IMR-90 (cell line): ENCODE results near the gene PRRC2B. TPM values are rescaled to one million over a fixed set of nuclear protein-coding genes. Genes with fewer than 3 reads are reported as not detected.
A peak's percentile ranks its signal among the peaks of the same experiment; 100 is the strongest.

Experiments
- ATAC-seq: fragments of 200-7000 bp; cut with Tn5 transposase; 2 replicates; pipeline ENCODE4 v1.9.1; 2020; ENCODE audit warnings: low read depth, mild to moderate bottlenecking, moderate library complexity
- BruUV-seq: library from RNA; stranded (reverse); fragments of 400-500 nt; replicated peaks from 2 replicates; lab custom pipeline; 2021; lab: Mats Ljungman, UMichigan
- CTCF ChIA-PET: fragments of 300-600 bp; formaldehyde crosslinking; extraction: SDS; loops from one replicate; lab custom pipeline; 2021; ENCODE audit warnings: antibody characterized with exemption; lab: Yijun Ruan, JAX
- POLR2A ChIA-PET: fragments of 300-600 bp; sonication (Branson Sonifier 250); formaldehyde crosslinking; loops from one replicate; lab custom pipeline; 2022; ENCODE audit warnings: antibody characterized with exemption; ENCODE audit not compliant: unreplicated experiment; lab: Charles Lee
- DNase-seq: peaks from one replicate; pipeline ENCODE4 v3.0.0; 2013
- H2AFZ ChIP-seq: replicated peaks from 2 replicates; pipeline ENCODE3; 2013; ENCODE audit warnings: low read length, mild to moderate bottlenecking; ENCODE audit not compliant: poor library complexity
- H2AK5ac ChIP-seq: 2 replicates; pipeline ENCODE4 v1.6.1; 2013; ENCODE audit warnings: low read depth, low read length, inconsistent platforms
- H2AK9ac ChIP-seq: replicated peaks from 2 replicates; pipeline ENCODE3; 2013; ENCODE audit warnings: mild to moderate bottlenecking, low read depth, low read length, moderate library complexity; ENCODE audit not compliant: poor library complexity
- H2BK120ac ChIP-seq: 2 replicates; pipeline ENCODE4 v1.6.1; 2013; ENCODE audit warnings: low read depth, low read length, inconsistent platforms
- H2BK15ac ChIP-seq: 3 replicates; pipeline ENCODE4 v1.6.1; 2013; ENCODE audit warnings: low read depth, low read length, inconsistent platforms
- H2BK20ac ChIP-seq: 2 replicates; pipeline ENCODE4 v1.6.1; 2013; ENCODE audit warnings: low read depth, mild to moderate bottlenecking, inconsistent platforms, low read length, moderate library complexity
- H2BK5ac ChIP-seq: 2 replicates; pipeline ENCODE4 v1.6.1; 2013; ENCODE audit warnings: mild to moderate bottlenecking, low read depth, low read length, inconsistent platforms; ENCODE audit not compliant: poor library complexity, severe bottlenecking
- H3K14ac ChIP-seq: replicated peaks from 2 replicates; pipeline ENCODE4 v1.6.1; 2013; ENCODE audit warnings: low read depth, low read length, inconsistent platforms
- H3K18ac ChIP-seq: 2 replicates; pipeline ENCODE4 v1.6.1; 2013; ENCODE audit warnings: low read depth, low read length, control low read depth
- H3K23ac ChIP-seq: 2 replicates; pipeline ENCODE4 v1.6.1; 2013; ENCODE audit warnings: low read depth, low read length, inconsistent platforms
- H3K27ac ChIP-seq: 2 replicates; pipeline ENCODE4 v1.5.1; 2013; ENCODE audit warnings: mild to moderate bottlenecking, control low read depth, low read length; ENCODE audit not compliant: insufficient read depth
- H3K27me3 ChIP-seq: 2 replicates; pipeline ENCODE4 v1.6.1; 2013; ENCODE audit warnings: low read length; ENCODE audit not compliant: control insufficient read depth, insufficient read depth
- H3K36me3 ChIP-seq: 2 replicates; pipeline ENCODE4 v1.6.1; 2013; ENCODE audit warnings: low read length, mixed read lengths; ENCODE audit not compliant: control insufficient read depth, insufficient read depth
- H3K4ac ChIP-seq: 2 replicates; pipeline ENCODE4 v1.6.1; 2013; ENCODE audit warnings: low read depth, low read length, inconsistent platforms
- H3K4me1 ChIP-seq: 2 replicates; pipeline ENCODE4 v1.6.1; 2013; ENCODE audit warnings: low read length, mixed read lengths; ENCODE audit not compliant: control insufficient read depth, insufficient read depth
- H3K4me2 ChIP-seq: 2 replicates; pipeline ENCODE4 v1.6.1; 2013; ENCODE audit warnings: low read depth, mild to moderate bottlenecking, control low read depth, low read length, moderate library complexity
- H3K4me3 ChIP-seq: 2 replicates; pipeline ENCODE4 v1.5.1; 2013; ENCODE audit warnings: low read depth, mild to moderate bottlenecking, control low read depth, low read length, moderate library complexity; ENCODE audit not compliant: insufficient read depth
- H3K56ac ChIP-seq: 2 replicates; pipeline ENCODE4 v1.6.1; 2013; ENCODE audit warnings: low read length, inconsistent platforms; ENCODE audit not compliant: insufficient read depth; ENCODE audit errors: extremely low read depth
- H3K79me1 ChIP-seq, 2 experiments: 2 replicates each; pipeline ENCODE4 v1.6.1; 2013; ENCODE audit warnings: low read length in 2 of 2, inconsistent platforms in 1 of 2, low read depth in 1 of 2
- H3K9ac ChIP-seq: 2 replicates; pipeline ENCODE4 v1.6.1; 2013; ENCODE audit warnings: low read depth, low read length, control low read depth
- H3K9me1 ChIP-seq: 2 replicates; pipeline ENCODE4 v1.6.1; 2013; ENCODE audit warnings: low read length, inconsistent platforms; ENCODE audit not compliant: insufficient read depth
- H3K9me3 ChIP-seq: 2 replicates; pipeline ENCODE4 v1.6.1; 2013; ENCODE audit warnings: low read length; ENCODE audit not compliant: control insufficient read depth, insufficient read depth
- H4K20me1 ChIP-seq: 2 replicates; pipeline ENCODE4 v1.6.1; 2013; ENCODE audit warnings: low read length, inconsistent platforms; ENCODE audit not compliant: insufficient read depth
- H4K5ac ChIP-seq: 2 replicates; pipeline ENCODE4 v1.6.1; 2013; ENCODE audit warnings: mild to moderate bottlenecking, low read depth, low read length, control low read depth
- H4K8ac ChIP-seq, 2 experiments: 2 replicates each; pipeline ENCODE4 v1.6.1; 2013; ENCODE audit warnings: low read depth in 2 of 2, low read length in 2 of 2, control low read depth in 1 of 2, inconsistent platforms in 1 of 2
- H4K91ac ChIP-seq: 2 replicates; pipeline ENCODE4 v1.6.1; 2013; ENCODE audit warnings: low read depth, low read length, inconsistent platforms; ENCODE audit not compliant: insufficient read depth
- BHLHE40 ChIP-seq: fragments of 150-350 bp; IDR thresholded peaks from 2 replicates; pipeline ENCODE4 v1.6.1; 2016; ENCODE audit warnings: mild to moderate bottlenecking, low read depth, low read length
- CEBPB ChIP-seq: IDR thresholded peaks from 2 replicates; pipeline ENCODE4 v1.6.1; 2012; ENCODE audit warnings: low read depth, low read length, improper control_type of control experiment
- CTCF ChIP-seq: conservative IDR thresholded peaks from 2 replicates; pipeline ENCODE4 v1.5.1; 2012; ENCODE audit warnings: mild to moderate bottlenecking, low read depth, low read length, improper control_type of control experiment
- FOS ChIP-seq: fragments of 150-350 bp; IDR thresholded peaks from 2 replicates; pipeline ENCODE4 v1.6.1; 2016; ENCODE audit warnings: low read depth, low read length
- MAFK ChIP-seq: IDR thresholded peaks from 2 replicates; pipeline ENCODE4 v1.6.1; 2012; ENCODE audit warnings: low read depth, low read length, improper control_type of control experiment
- MXI1 ChIP-seq: IDR thresholded peaks from 2 replicates; pipeline ENCODE4 v1.6.1; 2012; ENCODE audit warnings: low read depth, mild to moderate bottlenecking, low read length, moderate library complexity, borderline replicate concordance
- NFE2L2 ChIP-seq: fragments of 150-350 bp; IDR thresholded peaks from 2 replicates; pipeline ENCODE4 v1.6.1; 2016; ENCODE audit warnings: low read depth, mild to moderate bottlenecking, low read length
- POLR2A ChIP-seq: IDR thresholded peaks from 2 replicates; pipeline ENCODE4 v1.6.1; 2012; ENCODE audit warnings: mild to moderate bottlenecking, low read depth, low read length
- RAD21 ChIP-seq: IDR thresholded peaks from 2 replicates; pipeline ENCODE4 v1.6.1; 2012; ENCODE audit warnings: low read length, improper control_type of control experiment
- RCOR1 ChIP-seq: IDR thresholded peaks from 2 replicates; pipeline ENCODE4 v1.6.1; 2012; ENCODE audit warnings: mild to moderate bottlenecking, low read length, improper control_type of control experiment; ENCODE audit not compliant: insufficient replicate concordance
- WGBS, 2 experiments: methylation state at CpG; one replicate each; pipeline versions ENCODE4 v1.1.5 to v1.1.7; 2013; ENCODE audit warnings: missing lambda C conversion rate in 2 of 2; ENCODE audit not compliant: insufficient read length in 1 of 2; ENCODE audit errors: extremely low coverage in 2 of 2; 5-methylcytosine and 5-hydroxymethylcytosine counted together
- dilution Hi-C: fragments of 300-500 bp; cut with HindIII; formaldehyde crosslinking; loops from one replicate; pipeline ENCODE4 v1.14.3; 2018; ENCODE audit warnings: low sequenced_read_pairs; ENCODE audit not compliant: unreplicated experiment
- in situ Hi-C: fragments of 300-500 bp; cut with MboI; formaldehyde crosslinking; loops from 3 replicates; pipeline ENCODE4 v1.14.3; 2019; ENCODE audit warnings: low sequenced_read_pairs, inconsistent platforms, mixed read lengths
- intact Hi-C: fragments of 100-400 bp; cut with micrococcal nuclease; formaldehyde crosslinking; loops from 2 replicates; pipeline ENCODE4 v1.10.0; 2022
- polyA plus RNA-seq, 3 experiments: library from polyadenylated mRNA; depleted of rRNA; stranded (reverse); fragments of >200 nt; gene quantifications; 2 replicates each; pipeline ENCODE4 v1.2.3, GENCODE V29; 2012; ENCODE audit warnings: low replicate concordance in 1 of 3
- total RNA-seq: library from RNA; depleted of rRNA; stranded (reverse); fragments of >200 nt; gene quantifications from 2 replicates; pipeline ENCODE4 v1.2.3, GENCODE V29; 2012

The PRRC2B gene
- total and polyA plus RNA-seq, 2 of the 4 experiments (the other 2 are of a cell fraction), result 19.4 to 39.1 TPM

- POLR2A ChIA-PET, result no interaction called here
- H3K4me2 ChIP-seq, result no peak overlapping the region
- no peak overlapping the region for H2BK20ac ChIP-seq
- TF ChIP-seq CEBPB (no peak), BHLHE40 (no peak), MAFK (no peak), CTCF (no peak), FOS (no peak), POLR2A (no peak), MXI1 (no peak), RAD21 (no peak), NFE2L2 (no peak), RCOR1 (no peak)
- WGBS, 2 experiments, result 100% methylated on average over 1 of the region's 7 CpGs; no CpG with 5 or more reads in 1 of the 2 experiments
- no peak overlapping the region for H3K9ac ChIP-seq
- peaks cover 26% of the 10 kb centered on the region for H3K9me1 ChIP-seq
- in situ Hi-C loops (no loop called here), intact Hi-C loops (loop anchor here (10.0 kb wide), 1 partner anchor 260 kb away; no protein-coding TSS in a partner anchor), dilution Hi-C loops (no loop called here)
- no peak overlapping the region for H3K23ac ChIP-seq
- H3K4me3 ChIP-seq, result no peak overlapping the region
- DNase-seq (no peak), ATAC-seq (no peak)
- H3K14ac ChIP-seq, result no peak overlapping the region
- H4K5ac ChIP-seq, result no peak overlapping the region
- no peaks in the 10 kb centered on the region for H3K27me3 ChIP-seq
- no peaks in the 10 kb centered on the region for H3K9me3 ChIP-seq
- H2BK120ac ChIP-seq, result no peak overlapping the region
- H3K4ac ChIP-seq, result no peak overlapping the region
- H3K56ac ChIP-seq, result no peak overlapping the region
- H3K36me3 ChIP-seq, result peaks cover 56% of the 10 kb centered on the region
- no peak overlapping the region for H3K27ac ChIP-seq
- H3K79me1 ChIP-seq, result peaks cover 47 to 80% of the 10 kb centered on the region in 2 experiments
- no peak overlapping the region for H2AK5ac ChIP-seq
- H3K4me1 ChIP-seq, result peaks cover 21% of the 10 kb centered on the region
- BruUV-seq, result no TSS peak
- 0 out of 4 replicates have a peak overlapping the region, but pooled peaks of 1 of the 2 experiments have one; percentile 21 for H4K8ac ChIP-seq
- no peak overlapping the region for H2BK5ac ChIP-seq
- H4K20me1 ChIP-seq, result peaks cover 49% of the 10 kb centered on the region
- H2AK9ac ChIP-seq, result no peak overlapping the region
- CTCF ChIA-PET, result no interaction called here
- H4K91ac ChIP-seq, result no peak overlapping the region
- H2AFZ ChIP-seq, result no peak overlapping the region
- H3K18ac ChIP-seq, result no peak overlapping the region
- H2BK15ac ChIP-seq, result no peak overlapping the region
These were observed 40.8 kb downstream of the PRRC2B start for GRCh38 chr9:131434673-131435072.
